H1 (cell line): Measurements from ENCODE around the gene POU4F1. TPM values are rescaled to one million over a fixed set of nuclear protein-coding genes. Genes with fewer than 3 reads are reported as not detected.
A peak's percentile ranks its signal among the peaks of the same experiment; 100 is the strongest.

ENCODE experiments used
- CTCF ChIA-PET: fragments of 300-600 bp; sonication (Branson Sonifier 250); formaldehyde crosslinking; loops from one replicate; lab custom pipeline; 2021; ENCODE audit not compliant: partially characterized antibody; lab: Charles Lee
- POLR2A ChIA-PET: fragments of 300-600 bp; sonication (Branson Sonifier 250); formaldehyde crosslinking; loops from one replicate; lab custom pipeline; 2021; ENCODE audit warnings: inconsistent platforms; ENCODE audit not compliant: partially characterized antibody; lab: Charles Lee
- DNase-seq, 2 experiments: peaks; one replicate each; pipeline versions ENCODE4 v3.0.0 to v3.0.0-alpha.2; 2010 to 2022; ENCODE audit warnings: low spot score in 2 of 2, low read depth in 1 of 2, mixed read lengths in 1 of 2
- FAIRE-seq: peaks from 2 replicates; lab custom pipeline; 2011; peaks lifted over from hg19 to GRCh38; lab: Jason Lieb, UNC
- H2AFZ ChIP-seq: 2 replicates; pipeline ENCODE4 v1.8.1; 2012; ENCODE audit warnings: low read length, inconsistent platforms
- H2AK5ac ChIP-seq: 2 replicates; pipeline ENCODE4 v1.6.1; 2013; ENCODE audit warnings: low read depth, low read length
- H2BK120ac ChIP-seq: replicated peaks from 2 replicates; pipeline ENCODE3; 2013; ENCODE audit warnings: low read depth, low read length, inconsistent platforms
- H2BK12ac ChIP-seq: 2 replicates; pipeline ENCODE4 v1.6.1; 2013; ENCODE audit warnings: low read depth, low read length
- H2BK15ac ChIP-seq: 2 replicates; pipeline ENCODE4 v1.6.1; 2013; ENCODE audit warnings: low read length
- H2BK20ac ChIP-seq: 2 replicates; pipeline ENCODE4 v1.6.1; 2013; ENCODE audit warnings: low read length
- H2BK5ac ChIP-seq: 2 replicates; pipeline ENCODE4 v1.6.1; 2013; ENCODE audit warnings: low read depth, low read length
- H3K14ac ChIP-seq: 2 replicates; pipeline ENCODE4 v1.6.1; 2013; ENCODE audit warnings: inconsistent platforms; ENCODE audit not compliant: insufficient read length
- H3K18ac ChIP-seq: 2 replicates; pipeline ENCODE4 v1.6.1; 2013; ENCODE audit warnings: low read length; ENCODE audit errors: extremely low read depth
- H3K23ac ChIP-seq: 2 replicates; pipeline ENCODE4 v1.6.1; 2013; ENCODE audit warnings: inconsistent platforms; ENCODE audit not compliant: insufficient read length
- H3K23me2 ChIP-seq: 2 replicates; pipeline ENCODE4 v1.6.1; 2013; ENCODE audit warnings: low read depth, low read length
- H3K27ac ChIP-seq: 2 replicates; pipeline ENCODE4 v1.6.1; 2011; ENCODE audit warnings: low read depth, low read length, inconsistent platforms
- H3K27me3 ChIP-seq, 4 experiments: replicated peaks in 1 of 4; 1 replicate in 1 of 4; 2 replicates in 3 of 4; pipeline versions ENCODE4 v1.6.1 to v1.8.1; 2011 to 2013; ENCODE audit warnings: low read length in 3 of 4, mild to moderate bottlenecking in 3 of 4, inconsistent platforms in 2 of 4, mixed read lengths in 2 of 4, moderate library complexity in 1 of 4; ENCODE audit not compliant: control insufficient read depth in 3 of 4, insufficient read depth in 3 of 4; ENCODE audit errors: extremely low read depth in 1 of 4
- H3K36me3 ChIP-seq, 4 experiments: 2 replicates each; pipeline versions ENCODE4 v1.6.1 to v1.8.1; 2011 to 2013; ENCODE audit warnings: mild to moderate bottlenecking in 4 of 4, low read length in 3 of 4, moderate library complexity in 2 of 4, control low read depth in 1 of 4, inconsistent platforms in 1 of 4; ENCODE audit not compliant: insufficient read depth in 4 of 4, control insufficient read depth in 2 of 4
- H3K4ac ChIP-seq: replicated peaks from 2 replicates; pipeline ENCODE3; 2013; ENCODE audit warnings: low read length, low read depth, mixed read lengths, inconsistent platforms; ENCODE audit not compliant: insufficient read length
- H3K4me1 ChIP-seq, 4 experiments: replicated peaks in 1 of 4; 1 replicate in 1 of 4; 2 replicates in 3 of 4; pipeline versions ENCODE4 v1.6.1 to v1.8.1; 2011 to 2013; ENCODE audit warnings: low read length in 3 of 4, inconsistent platforms in 2 of 4, mixed read lengths in 1 of 4; ENCODE audit not compliant: insufficient read depth in 4 of 4, control insufficient read depth in 3 of 4
- H3K4me2 ChIP-seq, 2 experiments: 2 replicates each; pipeline versions ENCODE4 v1.6.1 to v1.8.1; 2011 to 2013; ENCODE audit warnings: low read depth in 2 of 2, low read length in 2 of 2, control low read depth in 1 of 2, inconsistent platforms in 1 of 2, mild to moderate bottlenecking in 1 of 2; ENCODE audit not compliant: insufficient read depth in 1 of 2
- H3K4me3 ChIP-seq, 4 experiments: fragments of 200-600, 300-600 bp in 1 of 4; sonication (generic), shearing (Covaris generic), sonication (Bioruptor Twin) in 1 of 4; 2 replicates each; pipeline versions ENCODE4 v1.5.1 to v1.8.1; 2011 to 2016; ENCODE audit warnings: low read length in 4 of 4, low read depth in 3 of 4, control low read depth in 2 of 4, inconsistent platforms in 2 of 4, mild to moderate bottlenecking in 2 of 4, mixed read lengths in 1 of 4, moderate library complexity in 1 of 4; ENCODE audit not compliant: insufficient read depth in 2 of 4; ENCODE audit errors: extremely low read depth in 1 of 4
- H3K56ac ChIP-seq: replicated peaks from 2 replicates; pipeline ENCODE3; 2013; ENCODE audit warnings: low read depth, mild to moderate bottlenecking, mixed read lengths, low read length, inconsistent platforms; ENCODE audit not compliant: insufficient read length
- H3K79me1 ChIP-seq: 2 replicates; pipeline ENCODE4 v1.6.1; 2013; ENCODE audit warnings: low read depth, low read length, control low read depth
- H3K79me2 ChIP-seq, 2 experiments: 2 replicates each; pipeline versions ENCODE4 v1.6.1 to v1.8.1; 2012 to 2013; ENCODE audit warnings: low read length in 2 of 2, mild to moderate bottlenecking in 2 of 2, inconsistent platforms in 1 of 2; ENCODE audit not compliant: insufficient read depth in 2 of 2, control insufficient read depth in 1 of 2
- H3K9ac ChIP-seq, 4 experiments: replicated peaks in 1 of 4; 1 replicate in 1 of 4; 2 replicates in 3 of 4; pipeline versions ENCODE4 v1.6.1 to v1.8.1; 2011 to 2013; ENCODE audit warnings: low read depth in 3 of 4, low read length in 3 of 4, control low read depth in 2 of 4, mild to moderate bottlenecking in 2 of 4, moderate library complexity in 2 of 4, inconsistent platforms in 1 of 4; ENCODE audit errors: extremely low read depth in 1 of 4
- H3K9me3 ChIP-seq, 2 experiments: 2 replicates each; pipeline versions ENCODE4 v1.6.1 to v1.8.1; 2012 to 2013; ENCODE audit warnings: mild to moderate bottlenecking in 2 of 2, moderate library complexity in 2 of 2, control low read depth in 1 of 2, inconsistent platforms in 1 of 2, low read depth in 1 of 2, low read length in 1 of 2, mixed read lengths in 1 of 2; ENCODE audit not compliant: insufficient read depth in 2 of 2
- H4K20me1 ChIP-seq, 2 experiments: replicated peaks in 1 of 2; 2 replicates each; pipeline versions ENCODE3 to v1.8.1; 2011 to 2013; ENCODE audit warnings: inconsistent platforms in 2 of 2, low read length in 2 of 2, mild to moderate bottlenecking in 1 of 2; ENCODE audit not compliant: insufficient read depth in 2 of 2, control insufficient read depth in 1 of 2
- H4K5ac ChIP-seq: 2 replicates; pipeline ENCODE4 v1.6.1; 2013; ENCODE audit warnings: low read length, low read depth, mixed read lengths, inconsistent platforms; ENCODE audit not compliant: insufficient read length
- H4K8ac ChIP-seq: 2 replicates; pipeline ENCODE4 v1.8.0; 2013; ENCODE audit warnings: mild to moderate bottlenecking, moderate library complexity, low read length, inconsistent platforms; ENCODE audit not compliant: insufficient read depth; ENCODE audit errors: extremely low read depth
- H4K91ac ChIP-seq: replicated peaks from 2 replicates; pipeline ENCODE3; 2013; ENCODE audit warnings: low read length, mixed read lengths, inconsistent platforms; ENCODE audit not compliant: insufficient read length
- EP300 ChIP-seq, 2 experiments: IDR thresholded peaks; 1 replicate in 1 of 2; 2 replicates in 1 of 2; pipeline ENCODE4 v1.6.1; 2011 to 2012; ENCODE audit warnings: low read depth in 2 of 2, low read length in 2 of 2, mild to moderate bottlenecking in 2 of 2, borderline replicate concordance in 1 of 2, inconsistent platforms in 1 of 2, moderate library complexity in 1 of 2
- KDM5A ChIP-seq: fragments of 200-600 bp; IDR thresholded peaks from 2 replicates; pipeline ENCODE4 v1.7.1; 2012; ENCODE audit warnings: mild to moderate bottlenecking, low read length, inconsistent platforms, mixed read lengths
- WGBS, 2 experiments: shearing (Covaris generic) in 1 of 2; methylation state at CpG; one replicate each; pipeline versions ENCODE4 v1.1.6 to v1.1.7; 2013 to 2015; ENCODE audit warnings: low lambda C conversion rate in 2 of 2, mixed read lengths in 2 of 2, inconsistent platforms in 1 of 2, low coverage in 1 of 2, missing lambda C conversion rate in 1 of 2; ENCODE audit not compliant: insufficient replicate concordance in 2 of 2, insufficient coverage in 1 of 2, insufficient read length in 1 of 2; ENCODE audit errors: extremely low coverage in 1 of 2, missing lambda C conversion rate in 1 of 2; 5-methylcytosine and 5-hydroxymethylcytosine counted together
- polyA plus RNA-seq, 7 experiments: library from polyadenylated mRNA; depleted of rRNA in 3 of 7; stranded (reverse) in 5 of 7; unstranded in 2 of 7; fragments of >200 nt in 5 of 7; fragments of 200-250 nt in 2 of 7; gene quantifications; 1 replicate in 5 of 7; 2 replicates in 1 of 7; 4 replicates in 1 of 7; pipeline versions ENCODE4 v1.2.1 to v1.2.3, GENCODE V29; 2011 to 2013; ENCODE audit warnings: missing spikeins in 2 of 7, mixed read lengths in 2 of 7
- total RNA-seq: library from RNA; stranded (reverse); fragmentation: NEBNext Ultra II Directional; extraction: Animal tissue kit (Norgen Biotek cat#: 25700); gene quantifications from 2 replicates; pipeline ENCODE4 v1.2.1, GENCODE V29; 2021

The POU4F1 gene
- total and polyA plus RNA-seq, 2 of the 8 experiments (the other 6 are each of a cell fraction or from before 2014, with no cell fraction given) = 0.09 to 0.32 TPM

- no peak overlapping the region for H2BK5ac ChIP-seq
- peaks cover 20% of the 10 kb centered on the region; the same call in 1 of the 2 replicates for H3K23me2 ChIP-seq
- H4K20me1 ChIP-seq = peaks cover 20 to 25% of the 10 kb centered on the region in 2 experiments
- H3K9ac ChIP-seq = no peak overlapping the region
- TF ChIP-seq EP300 (IDR thresholded peaks at IDR 0.05; ENCODE audit: borderline replicate concordance in 1 of 2, low read depth in 2 of 2, low read length in 2 of 2) (no peak), KDM5A (no peak)
- no peak overlapping the region for H2AK5ac ChIP-seq
- no peaks in the 10 kb centered on the region for H3K9me3 ChIP-seq
- no peak overlapping the region for H3K27ac ChIP-seq
- H4K91ac ChIP-seq = no peak overlapping the region
- H2BK120ac ChIP-seq = no peak overlapping the region
- no peaks in the 10 kb centered on the region for H3K79me1 ChIP-seq
- H4K5ac ChIP-seq = no peak overlapping the region
- no peak overlapping the region for H3K14ac ChIP-seq
- no peaks in the 10 kb centered on the region for H3K79me2 ChIP-seq
- FAIRE-seq (no peak), DNase-seq (no peak)
- no peak overlapping the region for H3K23ac ChIP-seq
- H3K4me3 ChIP-seq = peak overlapping the region; percentile 14 to 67 (median 22); a peak in 4 of 8 replicates
- H4K8ac ChIP-seq = no peak overlapping the region; the same call in 1 of the 2 replicates
- peaks cover 85 to 97% (median 96%) of the 10 kb centered on the region in 4 experiments for H3K27me3 ChIP-seq
- peak overlapping the region; percentile 92; the same call in 1 of the 2 replicates for H2BK15ac ChIP-seq
- peak overlapping the region; percentile 93 for H2BK12ac ChIP-seq
- no peaks in the 10 kb centered on the region for H3K36me3 ChIP-seq
- H3K4me1 ChIP-seq = peaks cover 0 to 38% (median 12%) of the 10 kb centered on the region in 4 experiments; a peak in 6 of 7 replicates
- H2AFZ ChIP-seq = no peak overlapping the region
- CTCF ChIA-PET = interaction anchor here (0.9 to 2.4 kb wide), 2 partner anchors 15 kb away, joined by 3 to 8 read pairs; no protein-coding TSS in a partner anchor
- H3K18ac ChIP-seq = no peak overlapping the region
- H3K4ac ChIP-seq = no peak overlapping the region
- H3K56ac ChIP-seq = no peak overlapping the region
- no peak overlapping the region; the same call in 1 of the 2 replicates for H2BK20ac ChIP-seq
- POLR2A ChIA-PET = no interaction called here
- 3% methylated on average over 48 of the region's 112 CpGs; no CpG with 5 or more reads in 1 of the 2 experiments for WGBS, 2 experiments
- peak overlapping the region; percentile 79 to 93 for H3K4me2 ChIP-seq
These were observed 1.3 kb downstream of the POU4F1 start for GRCh38 chr13:78601874-78602560.
